Spleen (tissue), 11 donors: Measurements from ENCODE around the gene ITGA2B. TPM values are rescaled to one million over a fixed set of nuclear protein-coding genes. Genes with fewer than 3 reads are reported as not detected.

Experiments used
- DNase-seq: peaks from one replicate; pipeline ENCODE4 v3.0.0-alpha.2; 2020
- H3K27ac ChIP-seq, 8 donors: fragments of 200-600 bp; sonication (generic) in 7 of 8; 1 replicate in 4 of 8; 2 replicates in 4 of 8; pipeline versions ENCODE4 v1.5.0 to v1.8.0; 2016 to 2021; ENCODE audit warnings: inconsistent platforms in 4 of 8, mild to moderate bottlenecking in 4 of 8, moderate library complexity in 1 of 8
- H3K27me3 ChIP-seq, 7 donors: fragments of 200-600 bp; sonication (generic) in 6 of 7; replicated peaks in 1 of 7; 1 replicate in 4 of 7; 2 replicates in 3 of 7; pipeline versions ENCODE4 v1.5.0 to v1.8.0; 2016 to 2021; ENCODE audit warnings: inconsistent platforms in 3 of 7, mild to moderate bottlenecking in 1 of 7
- H3K36me3 ChIP-seq, 6 donors: fragments of 200-600 bp; sonication (generic) in 5 of 6; 1 replicate in 4 of 6; 2 replicates in 2 of 6; pipeline versions ENCODE4 v1.5.0 to v1.8.0; 2016 to 2021; ENCODE audit warnings: inconsistent platforms in 2 of 6
- H3K4me1 ChIP-seq, 6 donors: fragments of 200-600 bp; sonication (generic) in 5 of 6; 1 replicate in 3 of 6; 2 replicates in 3 of 6; pipeline versions ENCODE4 v1.5.0 to v1.8.0; 2016 to 2021; ENCODE audit warnings: inconsistent platforms in 3 of 6
- H3K4me3 ChIP-seq, 8 donors: fragments of 200-600 bp; sonication (generic) in 7 of 8; 1 replicate in 4 of 8; 2 replicates in 4 of 8; pipeline versions ENCODE4 v1.5.0 to v1.8.0; 2016 to 2021; ENCODE audit warnings: inconsistent platforms in 4 of 8, mild to moderate bottlenecking in 4 of 8, moderate library complexity in 2 of 8
- H3K9me3 ChIP-seq, 8 donors: fragments of 200-600 bp; sonication (generic) in 7 of 8; 1 replicate in 4 of 8; 2 replicates in 4 of 8; pipeline versions ENCODE4 v1.5.0 to v1.8.0; 2016 to 2021; ENCODE audit warnings: inconsistent platforms in 4 of 8
- POLR2A ChIP-seq, 3 donors: fragments of 450-650 bp; IDR thresholded peaks; one replicate each; pipeline ENCODE4 v1.5.1; 2017; ENCODE audit warnings: antibody characterized with exemption in 3 of 3, mild to moderate bottlenecking in 1 of 3
- POLR2AphosphoS5 ChIP-seq, 3 donors: sonication (generic); formaldehyde crosslinking; IDR thresholded peaks; one replicate each; pipeline ENCODE4 v1.5.1; 2017; ENCODE audit warnings: antibody characterized with exemption in 3 of 3
- WGBS, 5 donors: extraction: QIAGEN DNeasy Blood & Tissue Kit in 3 of 5; methylation state at CpG; one replicate each; pipeline versions ENCODE4 v1.1.5 to v1.1.7; 2013 to 2018; 5-methylcytosine and 5-hydroxymethylcytosine counted together
- intact Hi-C: fragments of 100-400 bp; cut with DNase I; formaldehyde crosslinking; loops from one replicate; pipeline ENCODE4 v1.15.0; 2023; ENCODE audit warnings: low total_unique reads
- polyA plus RNA-seq, 3 donors: library from polyadenylated mRNA; stranded (reverse); fragments of 200-250 nt; gene quantifications; one replicate each; pipeline ENCODE4 v1.2.1, GENCODE V29; 2013
- total RNA-seq, 7 donors: library from RNA; depleted of rRNA in 3 of 7; stranded (reverse); fragments of >200 nt in 3 of 7; fragmentation: NEBNext Ultra II Directional in 4 of 7; extraction: Animal tissue kit (Norgen Biotek cat#: 25700) in 4 of 7; gene quantifications; one replicate each; pipeline versions ENCODE4 v1.1.0 to v1.2.1, GENCODE V29; 2016 to 2021
- TF ChIP-seq, protein P1 (sequence below), 11 experiments: fragments of 200-600 bp in 7 of 11; fragments of 450-650 bp in 4 of 11; sonication (generic) in 4 of 11; IDR thresholded peaks in 8 of 11; conservative IDR thresholded peaks in 3 of 11; 1 replicate in 7 of 11; 2 replicates in 4 of 11; pipeline versions ENCODE4 v1.4.0 to v1.8.0; 2016 to 2021; ENCODE audit warnings: antibody characterized with exemption in 11 of 11, inconsistent platforms in 4 of 11, mild to moderate bottlenecking in 1 of 11
- donor health status: healthy with polysubstance abuse.
- donor health status: DM: no; HTN: no; CAD: no; lungs with moderate emphysema.
- donor health status: DM: no; HTN: no; CAD: no.
- donor health status: Bipolar disorder and iron deficiency.
- donor health status: healthy.
- donor health status: DM: no; HTN: no; CAD: no.
- donor health status: DM: yes; HTN: yes; CAD: no.

The ITGA2B gene
- total and polyA plus RNA-seq, 10 donors: 0.93 to 36.7 (median 23.0) TPM

DNA sequence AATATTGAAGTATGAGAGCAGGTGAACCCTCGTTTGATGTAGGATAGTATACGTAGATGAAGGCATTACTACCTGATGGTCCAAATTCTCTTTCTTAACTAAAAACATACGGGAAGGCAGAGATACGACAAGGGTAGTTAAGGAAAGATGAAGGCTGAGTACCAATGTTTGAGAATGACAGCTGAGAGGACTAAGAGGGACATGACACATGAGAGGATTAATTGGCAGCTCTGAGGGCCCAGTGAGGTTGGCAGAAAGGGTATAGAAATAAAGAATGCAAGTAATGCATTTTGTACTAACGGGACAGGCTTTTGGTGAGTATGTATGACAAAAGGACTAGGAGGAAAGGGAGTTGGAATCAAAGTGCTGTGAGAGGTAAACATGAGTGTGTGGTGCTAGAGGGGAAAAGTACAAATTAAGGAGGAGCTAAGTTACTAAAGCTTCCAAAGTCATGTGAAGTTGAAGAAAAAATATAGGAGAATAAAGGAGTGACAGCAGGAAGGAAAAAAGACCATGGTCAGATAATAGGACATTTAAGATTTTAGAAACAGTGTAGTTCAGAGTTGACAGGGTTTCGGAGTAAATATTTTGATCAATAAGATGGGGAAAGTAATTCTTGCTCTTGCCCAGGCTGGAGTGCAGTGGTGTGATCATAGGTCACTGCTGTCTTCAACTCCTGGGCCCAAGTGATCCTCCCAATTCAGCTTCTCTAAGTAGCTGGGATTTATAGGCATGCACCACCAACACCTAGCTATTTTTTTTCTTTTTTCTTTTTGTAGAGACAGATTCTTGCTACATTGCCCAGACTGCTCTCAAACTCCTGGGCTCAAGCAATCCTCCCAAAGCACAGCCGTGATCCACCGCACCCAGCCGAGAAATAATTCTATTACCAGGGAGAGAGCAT, 43.1 kb upstream of the ITGA2B start:
- Histone ChIP-seq H3K27ac (no peak overlapping the region), H3K4me3 (no peak overlapping the region), H3K9me3 (no peaks in the 10 kb centered on the region), H3K4me1 (peaks cover 0 to 9% (median 0%) of the 10 kb centered on the region in 6 donors), H3K27me3 (no peaks in the 10 kb centered on the region), H3K36me3 (peaks cover 0 to 89% (median 56%) of the 10 kb centered on the region in 6 donors)
- intact Hi-C loops: no loop called here
- no peak for DNase-seq
- WGBS, 5 donors: 95 to 97% (median 96%) methylated on average over 9 of the region's 9 CpGs
- TF ChIP-seq, protein P1, sequence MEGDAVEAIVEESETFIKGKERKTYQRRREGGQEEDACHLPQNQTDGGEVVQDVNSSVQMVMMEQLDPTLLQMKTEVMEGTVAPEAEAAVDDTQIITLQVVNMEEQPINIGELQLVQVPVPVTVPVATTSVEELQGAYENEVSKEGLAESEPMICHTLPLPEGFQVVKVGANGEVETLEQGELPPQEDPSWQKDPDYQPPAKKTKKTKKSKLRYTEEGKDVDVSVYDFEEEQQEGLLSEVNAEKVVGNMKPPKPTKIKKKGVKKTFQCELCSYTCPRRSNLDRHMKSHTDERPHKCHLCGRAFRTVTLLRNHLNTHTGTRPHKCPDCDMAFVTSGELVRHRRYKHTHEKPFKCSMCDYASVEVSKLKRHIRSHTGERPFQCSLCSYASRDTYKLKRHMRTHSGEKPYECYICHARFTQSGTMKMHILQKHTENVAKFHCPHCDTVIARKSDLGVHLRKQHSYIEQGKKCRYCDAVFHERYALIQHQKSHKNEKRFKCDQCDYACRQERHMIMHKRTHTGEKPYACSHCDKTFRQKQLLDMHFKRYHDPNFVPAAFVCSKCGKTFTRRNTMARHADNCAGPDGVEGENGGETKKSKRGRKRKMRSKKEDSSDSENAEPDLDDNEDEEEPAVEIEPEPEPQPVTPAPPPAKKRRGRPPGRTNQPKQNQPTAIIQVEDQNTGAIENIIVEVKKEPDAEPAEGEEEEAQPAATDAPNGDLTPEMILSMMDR (IDR thresholded peaks at IDR 0.05 in 8 of 11, conservative IDR thresholded peaks at IDR 0.05 in 3 of 11): no peak
- no peak for TF ChIP-seq POLR2AphosphoS5 (IDR thresholded peaks at IDR 0.05)
- TF ChIP-seq POLR2A (IDR thresholded peaks at IDR 0.05): no peak

DNA sequence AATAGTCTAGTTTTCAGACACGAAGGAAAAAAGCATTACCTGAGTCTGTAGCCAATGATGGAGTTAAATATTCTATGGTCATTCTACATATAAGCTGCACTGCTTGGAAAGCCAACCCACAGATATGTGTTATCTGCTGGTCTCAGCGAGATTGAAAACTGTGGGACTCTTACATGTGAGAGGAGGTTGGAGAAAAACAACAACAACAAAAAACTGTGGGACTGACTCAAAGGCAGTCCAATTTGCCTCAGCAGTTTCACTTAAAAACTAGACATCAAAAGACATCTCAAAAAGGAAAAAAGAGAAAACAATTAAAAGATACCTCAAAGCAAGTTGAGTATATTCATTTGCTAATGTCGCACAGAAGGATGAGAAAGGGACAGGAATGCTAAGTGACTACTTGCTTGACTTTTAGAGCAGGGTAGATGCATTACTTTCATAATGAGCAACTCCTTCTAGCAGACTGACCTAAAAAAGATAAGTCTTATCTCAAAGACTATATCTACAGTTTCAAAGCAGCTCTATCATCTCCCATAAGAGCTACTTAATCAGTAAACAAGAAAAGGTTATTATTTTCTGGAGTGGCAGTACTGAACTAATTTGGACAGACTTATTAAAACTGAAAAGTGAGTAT, 35.5 kb upstream of the ITGA2B start:
- intact Hi-C loops: no loop called here
- H3K36me3 ChIP-seq: peaks cover 0 to 97% (median 41%) of the 10 kb centered on the region in 6 donors
- WGBS, 5 donors: 92 to 96% (median 94%) methylated on average over 3 of the region's 3 CpGs

DNA sequence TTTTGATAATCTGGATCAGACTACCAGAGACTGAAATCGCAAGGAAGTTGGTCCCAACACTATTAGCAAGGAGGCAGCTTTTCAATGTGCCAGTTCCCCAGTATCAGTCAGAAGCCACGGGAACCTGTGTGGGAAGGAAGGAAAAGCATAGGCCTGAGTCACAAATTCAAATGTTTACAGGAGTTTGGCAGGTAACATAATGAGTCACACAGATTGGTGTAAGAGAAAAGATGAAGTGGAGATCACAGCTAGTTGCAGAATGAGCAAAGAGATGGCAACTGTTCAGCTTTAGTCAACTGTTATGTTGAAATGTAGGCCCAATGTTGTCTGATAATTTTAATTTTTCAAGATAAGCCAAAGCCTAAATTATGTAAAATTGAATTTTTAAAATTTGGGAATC, 28.1 kb upstream of the ITGA2B start:
- Histone ChIP-seq H3K27me3 (no peaks in the 10 kb centered on the region), H3K9me3 (no peaks in the 10 kb centered on the region), H3K27ac (no peak overlapping the region), H3K4me3 (no peak overlapping the region), H3K4me1 (no peaks in the 10 kb centered on the region), H3K36me3 (peaks cover 0 to 96% (median 34%) of the 10 kb centered on the region in 6 donors)
- WGBS, 5 donors: 72 to 89% (median 77%) methylated on average over 2 of the region's 2 CpGs
- no peak for DNase-seq
- intact Hi-C loops: no loop called here
- TF ChIP-seq POLR2A (IDR thresholded peaks at IDR 0.05): no peak
- TF ChIP-seq, protein P1 (IDR thresholded peaks at IDR 0.05 in 8 of 11, conservative IDR thresholded peaks at IDR 0.05 in 3 of 11): no peak

More for the DNA sequence above, 35.5 kb upstream of the ITGA2B start:
- DNase-seq: no peak
- H3K27ac ChIP-seq: no peak overlapping the region
- no peaks in the 10 kb centered on the region for H3K27me3 ChIP-seq
- no peaks in the 10 kb centered on the region for H3K9me3 ChIP-seq
- no peaks in the 10 kb centered on the region for H3K4me1 ChIP-seq
- TF ChIP-seq POLR2AphosphoS5 (IDR thresholded peaks at IDR 0.05): no peak
- TF ChIP-seq, protein P1 (IDR thresholded peaks at IDR 0.05 in 8 of 11, conservative IDR thresholded peaks at IDR 0.05 in 3 of 11): no peak
- no peak for TF ChIP-seq POLR2A (IDR thresholded peaks at IDR 0.05)
- no peak overlapping the region for H3K4me3 ChIP-seq
